Measurements from ENCODE around the gene SLC37A1.

Gene SLC37A1

DNA sequence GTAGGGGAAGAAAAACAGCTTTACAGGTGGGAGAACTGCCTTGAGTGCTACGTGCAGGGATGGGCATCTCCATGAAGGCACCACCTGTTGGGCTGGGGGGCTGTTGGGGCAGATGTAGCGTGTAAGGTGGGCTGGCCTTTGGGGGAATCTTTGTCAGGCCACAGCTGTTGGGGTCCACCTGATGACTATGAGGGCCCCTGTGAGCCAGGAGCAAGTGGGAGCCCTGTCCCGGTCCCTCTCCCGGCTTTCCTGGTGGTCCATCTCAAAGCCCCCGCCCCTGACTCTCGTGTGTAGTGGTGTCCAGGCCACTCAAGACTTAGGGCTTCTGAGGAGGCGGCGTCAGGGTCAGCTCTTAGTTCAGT is 13.5 kb downstream of the SLC37A1 start:
- H3K27ac ChIP-seq = peak overlapping the region; percentile 97
- TF ChIP-seq, protein P1, sequence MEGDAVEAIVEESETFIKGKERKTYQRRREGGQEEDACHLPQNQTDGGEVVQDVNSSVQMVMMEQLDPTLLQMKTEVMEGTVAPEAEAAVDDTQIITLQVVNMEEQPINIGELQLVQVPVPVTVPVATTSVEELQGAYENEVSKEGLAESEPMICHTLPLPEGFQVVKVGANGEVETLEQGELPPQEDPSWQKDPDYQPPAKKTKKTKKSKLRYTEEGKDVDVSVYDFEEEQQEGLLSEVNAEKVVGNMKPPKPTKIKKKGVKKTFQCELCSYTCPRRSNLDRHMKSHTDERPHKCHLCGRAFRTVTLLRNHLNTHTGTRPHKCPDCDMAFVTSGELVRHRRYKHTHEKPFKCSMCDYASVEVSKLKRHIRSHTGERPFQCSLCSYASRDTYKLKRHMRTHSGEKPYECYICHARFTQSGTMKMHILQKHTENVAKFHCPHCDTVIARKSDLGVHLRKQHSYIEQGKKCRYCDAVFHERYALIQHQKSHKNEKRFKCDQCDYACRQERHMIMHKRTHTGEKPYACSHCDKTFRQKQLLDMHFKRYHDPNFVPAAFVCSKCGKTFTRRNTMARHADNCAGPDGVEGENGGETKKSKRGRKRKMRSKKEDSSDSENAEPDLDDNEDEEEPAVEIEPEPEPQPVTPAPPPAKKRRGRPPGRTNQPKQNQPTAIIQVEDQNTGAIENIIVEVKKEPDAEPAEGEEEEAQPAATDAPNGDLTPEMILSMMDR (conservative IDR thresholded peaks at IDR 0.05) = no peak

DNA sequence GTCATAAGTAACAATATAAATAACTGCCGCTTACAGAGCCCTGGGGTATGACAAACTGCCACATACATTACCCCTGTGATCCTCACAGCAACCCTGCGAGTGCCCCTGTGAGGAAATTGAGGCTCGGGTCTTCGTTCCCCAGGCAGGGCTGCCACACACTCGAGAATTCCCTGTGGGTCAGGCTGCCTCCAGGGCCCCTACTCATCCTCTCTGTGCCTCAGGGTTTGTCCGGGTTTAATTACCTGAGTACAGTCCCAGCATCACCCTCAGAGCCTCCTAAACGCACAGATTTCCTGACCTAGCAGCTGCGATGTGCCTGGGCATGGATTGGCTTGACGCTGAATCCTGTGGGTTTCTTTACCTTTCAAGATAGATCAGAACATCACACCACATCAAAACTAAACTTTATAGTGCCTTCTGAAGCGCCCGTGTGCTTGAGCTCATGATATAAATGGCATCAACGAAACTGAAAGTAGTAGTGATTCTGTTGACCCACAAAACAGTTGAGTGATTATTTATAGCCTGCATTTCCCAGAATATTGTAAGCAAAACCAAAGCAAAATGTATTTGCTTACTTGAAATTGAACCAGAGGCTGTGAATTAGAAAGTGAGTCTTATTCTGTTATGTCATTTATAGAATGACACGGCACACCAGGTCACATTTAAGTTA is 14.0 kb downstream of the SLC37A1 start:
- H3K27ac ChIP-seq = peak overlapping the region; percentile 97
- TF ChIP-seq, protein P1 (conservative IDR thresholded peaks at IDR 0.05) = no peak

DNA sequence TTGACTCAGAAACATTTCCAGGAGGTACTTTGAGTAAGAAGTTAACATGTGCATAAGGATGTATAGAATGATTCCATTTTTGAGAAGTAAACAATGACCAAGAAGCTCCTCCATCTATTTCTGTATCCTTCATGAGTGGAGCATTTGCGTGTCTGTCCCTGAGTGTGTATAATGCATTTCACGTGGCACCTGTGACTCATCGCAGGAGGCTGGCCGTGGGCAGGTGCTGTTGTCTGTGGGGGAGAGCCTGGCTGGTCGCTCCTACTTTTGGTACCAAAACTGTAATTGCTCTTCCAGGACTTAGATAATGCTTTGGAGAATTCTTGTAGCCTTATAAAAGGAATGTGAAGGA is 16.5 kb downstream of the SLC37A1 start:
- TF ChIP-seq, protein P1 (conservative IDR thresholded peaks at IDR 0.05) = no peak
- peak overlapping the region; percentile 97 for H3K27ac ChIP-seq

DNA sequence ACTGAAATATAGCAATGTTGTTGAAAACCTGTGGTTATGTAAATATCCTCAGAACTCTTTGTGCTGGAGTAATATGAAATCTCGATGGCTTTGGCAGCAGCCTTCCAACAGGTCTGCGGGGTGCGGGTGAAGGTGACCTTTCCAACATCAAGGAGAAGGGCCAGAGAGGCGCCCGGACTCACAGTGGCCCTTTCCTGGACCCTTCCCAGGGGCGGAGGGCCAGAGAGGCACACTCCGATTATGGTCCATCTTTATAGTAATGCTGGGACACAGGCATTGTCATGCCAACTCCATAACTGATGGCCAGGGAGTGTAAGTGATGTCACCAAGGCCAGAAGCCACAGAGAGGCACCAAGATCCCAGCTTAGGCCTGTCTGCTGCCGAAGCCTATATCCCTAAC is 18.1 kb downstream of the SLC37A1 start:
- TF ChIP-seq, protein P1 (conservative IDR thresholded peaks at IDR 0.05) = no peak
- H3K27ac ChIP-seq = peak overlapping the region; percentile 97

DNA sequence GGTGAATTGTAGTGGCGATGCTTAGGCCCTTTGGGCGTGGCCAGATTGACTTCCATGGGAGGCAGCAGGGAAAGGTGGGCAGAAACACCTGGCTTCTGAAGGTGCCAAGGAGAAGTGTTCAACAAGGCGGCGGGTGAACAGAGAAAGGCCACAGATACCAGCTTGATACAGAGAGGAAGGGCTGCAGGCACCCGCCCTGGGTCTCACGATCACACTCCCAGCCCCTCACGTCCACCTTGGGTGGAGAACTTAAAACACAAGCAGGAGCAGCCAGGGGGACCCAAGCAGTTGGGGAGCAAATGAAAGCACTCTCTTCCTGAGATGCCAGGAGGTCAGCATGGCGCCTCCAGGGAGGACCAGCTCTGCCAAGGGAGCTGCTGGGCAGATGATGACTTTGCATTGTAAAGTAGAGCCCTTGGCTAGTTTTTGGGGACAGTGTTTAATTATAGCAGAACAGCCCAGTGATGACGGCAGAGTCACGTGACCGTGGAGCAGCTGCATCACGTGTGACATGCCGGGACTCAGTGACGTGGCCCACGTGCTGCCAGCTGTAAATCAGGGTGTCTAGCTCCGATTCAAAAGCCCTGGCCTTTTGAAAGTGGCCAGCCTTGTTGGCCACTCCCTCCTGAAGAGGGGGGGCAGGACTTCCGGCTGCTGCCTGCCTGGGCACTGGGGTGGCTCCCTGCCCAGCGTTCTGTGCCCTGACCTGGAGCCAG is 19.0 kb downstream of the SLC37A1 start:
- peak overlapping the region; percentile 97 for H3K27ac ChIP-seq

DNA sequence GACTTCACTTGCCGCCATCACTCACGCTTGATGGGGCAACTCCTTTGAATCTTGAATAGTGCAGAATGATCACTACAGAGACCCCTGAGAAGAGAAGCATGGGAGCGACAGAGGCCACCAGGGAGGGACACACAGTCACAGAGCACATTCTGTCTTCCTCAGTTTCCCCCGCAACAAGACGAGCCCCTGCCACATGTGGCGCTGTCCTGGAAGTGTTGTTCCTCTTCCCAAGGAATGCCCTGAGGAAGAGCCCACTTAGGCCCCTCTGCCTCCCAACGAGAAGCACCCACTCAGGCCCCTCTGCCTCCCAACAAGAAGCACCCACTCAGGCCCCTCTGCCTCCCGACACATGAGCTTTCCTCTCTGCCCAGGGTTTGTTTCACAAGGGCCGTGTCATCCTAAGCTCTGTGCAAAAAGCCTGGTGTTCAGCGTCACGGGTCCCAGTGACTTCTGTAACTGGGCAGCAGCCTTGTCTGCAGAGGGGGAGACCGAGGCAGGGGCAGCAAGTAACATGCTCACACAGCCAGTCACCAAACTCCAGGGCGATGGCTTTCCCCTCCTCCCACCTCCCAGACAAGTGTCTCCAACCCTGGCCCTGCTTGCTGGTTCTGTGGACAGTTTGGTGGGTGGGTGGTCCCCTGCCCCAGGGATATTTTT is 19.8 kb downstream of the SLC37A1 start:
- peak overlapping the region; percentile 97 for H3K27ac ChIP-seq
- TF ChIP-seq, protein P1 (conservative IDR thresholded peaks at IDR 0.05) = no peak

More for the DNA sequence above, 19.0 kb downstream of the SLC37A1 start:
- TF ChIP-seq, protein P1 (conservative IDR thresholded peaks at IDR 0.05) = no peak

DNA sequence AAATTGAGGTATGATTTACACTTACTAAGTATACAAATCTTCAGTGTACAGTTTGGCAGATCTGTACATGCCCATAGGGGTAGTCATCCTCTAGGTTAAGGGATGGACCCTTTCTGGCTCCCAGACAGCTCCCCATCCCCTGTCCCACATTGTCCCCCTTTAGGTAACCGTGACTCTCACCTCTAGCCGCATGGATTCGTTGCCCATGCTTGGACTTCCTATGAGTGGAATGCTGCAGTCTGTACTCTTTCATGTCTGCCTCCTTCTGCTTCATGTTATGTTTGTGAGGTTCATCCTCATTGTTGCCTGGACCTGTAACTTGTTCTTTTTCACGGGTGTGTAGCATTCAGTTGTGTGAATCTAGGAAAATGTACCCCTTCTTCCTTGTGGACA is 20.3 kb downstream of the SLC37A1 start:
- H3K27ac ChIP-seq = peak overlapping the region; percentile 97
- TF ChIP-seq, protein P1 (conservative IDR thresholded peaks at IDR 0.05) = no peak
